HepG2 (cell line): Measurements from ENCODE around the gene THEM5. TPM values are rescaled to one million over a fixed set of nuclear protein-coding genes. Genes with fewer than 3 reads are reported as not detected.

ENCODE experiments used
- ATAC-seq: fragments of 200-7000 bp; cut with Tn5 transposase; 3 replicates; pipeline ENCODE4 v1.9.1; 2020; ENCODE audit warnings: mild to moderate bottlenecking, moderate library complexity
- BruUV-seq: library from RNA; stranded (reverse); fragments of 400-500 nt; replicated peaks from 2 replicates; lab custom pipeline; 2021; lab: Mats Ljungman, UMichigan
- CTCF ChIA-PET: fragments of 300-600 bp; formaldehyde crosslinking; extraction: SDS; loops from one replicate; lab custom pipeline; 2021; ENCODE audit warnings: low total read pairs, inconsistent platforms, low intra/inter-chr PET ratio; lab: Yijun Ruan, JAX
- POLR2A ChIA-PET: fragments of 350-600 bp; sonication (Branson Sonifier 250); formaldehyde crosslinking; loops from one replicate; lab custom pipeline; 2020; ENCODE audit warnings: antibody characterized with exemption, inconsistent platforms; lab: Yijun Ruan, JAX
- DNase-seq: peaks from one replicate; pipeline ENCODE4 v3.0.0-alpha.2; 2015; ENCODE audit warnings: low spot score
- FAIRE-seq: peaks from 3 replicates; lab custom pipeline; 2011; peaks lifted over from hg19 to GRCh38; lab: Jason Lieb, UNC
- H2AFZ ChIP-seq: one replicate; pipeline ENCODE4 v1.6.1; 2011; ENCODE audit warnings: low read length, inconsistent platforms
- H3K27ac ChIP-seq: fragments of 300-600 bp; 3 replicates; pipeline ENCODE4 v1.8.0; 2011; ENCODE audit warnings: mixed run types, mild to moderate bottlenecking, mixed read lengths, low read length, inconsistent platforms; ENCODE audit not compliant: insufficient read depth; ENCODE audit errors: extremely low read length
- H3K27me3 ChIP-seq, 2 experiments: fragments of 200-600 bp in 1 of 2; 2 replicates in 1 of 2; 3 replicates in 1 of 2; pipeline versions ENCODE4 v1.6.0 to v1.8.0; 2011; ENCODE audit warnings: low read length in 2 of 2, mild to moderate bottlenecking in 2 of 2, moderate library complexity in 2 of 2, inconsistent platforms in 1 of 2; ENCODE audit not compliant: insufficient read depth in 2 of 2, control insufficient read depth in 1 of 2
- H3K36me3 ChIP-seq, 2 experiments: fragments of 200-600 bp in 1 of 2; replicated peaks in 1 of 2; 2 replicates in 1 of 2; 3 replicates in 1 of 2; pipeline versions ENCODE4 v1.5.1 to v1.8.0; 2011; ENCODE audit warnings: low read length in 2 of 2, inconsistent platforms in 1 of 2; ENCODE audit not compliant: insufficient read depth in 2 of 2, control insufficient read depth in 1 of 2
- H3K4me1 ChIP-seq: 2 replicates; pipeline ENCODE4 v1.5.1; 2012; ENCODE audit warnings: low read length, inconsistent platforms; ENCODE audit not compliant: insufficient read depth
- H3K4me2 ChIP-seq: 2 replicates; pipeline ENCODE4 v1.6.0; 2011; ENCODE audit warnings: low read depth, low read length, inconsistent platforms
- H3K4me3 ChIP-seq, 3 experiments: fragments of 200-600 bp in 1 of 3; sonication (generic), shearing (Covaris generic) in 1 of 3; replicated peaks in 1 of 3; 2 replicates each; pipeline ENCODE4 v1.5.1; 2011 to 2016; ENCODE audit warnings: low read length in 3 of 3, inconsistent platforms in 2 of 3, low read depth in 2 of 3, mild to moderate bottlenecking in 2 of 3, control low read depth in 1 of 3, mixed read lengths in 1 of 3; ENCODE audit not compliant: insufficient read depth in 1 of 3
- H3K79me2 ChIP-seq: one replicate; pipeline ENCODE4 v1.6.1; 2011; ENCODE audit warnings: low read length, inconsistent platforms; ENCODE audit not compliant: insufficient read depth
- H3K9ac ChIP-seq: 2 replicates; pipeline ENCODE4 v1.6.0; 2011; ENCODE audit warnings: mild to moderate bottlenecking, low read depth, low read length, inconsistent platforms; ENCODE audit not compliant: insufficient read depth
- H3K9me3 ChIP-seq: 2 replicates; pipeline ENCODE4 v1.5.1; 2012; ENCODE audit warnings: mild to moderate bottlenecking, low read length
- H4K20me1 ChIP-seq: 2 replicates; pipeline ENCODE4 v1.6.0; 2011; ENCODE audit warnings: inconsistent platforms, mild to moderate bottlenecking, low read length, moderate library complexity; ENCODE audit not compliant: insufficient read depth
- DRAP1 ChIP-seq: IDR thresholded peaks from 2 replicates; pipeline ENCODE4 v1.6.1; 2016; ENCODE audit warnings: missing genetic modification reagents, missing compliant biosample characterization
- HIC2 ChIP-seq: sonication (generic); formaldehyde crosslinking; IDR thresholded peaks from 2 replicates; pipeline ENCODE4 v1.9.0; 2022; ENCODE audit warnings: low read depth, missing genetic modification reagents
- HINFP ChIP-seq: sonication (generic); formaldehyde crosslinking; IDR thresholded peaks from 2 replicates; pipeline ENCODE4 v1.4.0; 2020; ENCODE audit warnings: low read depth, mild to moderate bottlenecking, missing genetic modification reagents
- HMG20A ChIP-seq: IDR thresholded peaks from 2 replicates; pipeline ENCODE4 v1.6.1; 2016; ENCODE audit warnings: borderline replicate concordance
- IRF1 ChIP-seq: sonication (generic); formaldehyde crosslinking; IDR thresholded peaks from 2 replicates; pipeline ENCODE4 v1.4.0; 2020; ENCODE audit warnings: low read depth, mild to moderate bottlenecking, missing genetic modification reagents
- MAF1 ChIP-seq: sonication (generic); formaldehyde crosslinking; IDR thresholded peaks from 2 replicates; pipeline ENCODE4 v1.5.0; 2020; ENCODE audit warnings: missing genetic modification reagents, borderline replicate concordance
- PRDM4 ChIP-seq: sonication (generic); formaldehyde crosslinking; IDR thresholded peaks from 2 replicates; pipeline ENCODE4 v1.9.0; 2021; ENCODE audit warnings: missing genetic modification reagents, borderline replicate concordance
- SIX4 ChIP-seq: sonication (generic); formaldehyde crosslinking; IDR thresholded peaks from 2 replicates; pipeline ENCODE4 v1.4.0; 2020; ENCODE audit warnings: missing genetic modification reagents
- SMARCC2 ChIP-seq: fragments of 450-650 bp; IDR thresholded peaks from 2 replicates; pipeline ENCODE4 v1.6.1; 2017; ENCODE audit warnings: antibody characterized with exemption, mild to moderate bottlenecking
- ZNF282 ChIP-seq: fragments of 450-650 bp; IDR thresholded peaks from 2 replicates; pipeline ENCODE4 v1.6.1; 2018; ENCODE audit not compliant: partially characterized antibody
- ZNF710 ChIP-seq: sonication (generic); formaldehyde crosslinking; IDR thresholded peaks from 2 replicates; pipeline ENCODE4 v1.5.0; 2020; ENCODE audit warnings: mild to moderate bottlenecking, missing genetic modification reagents, borderline replicate concordance
- WGBS: methylation state at CpG from one replicate; pipeline ENCODE4 v1.1.6; 2017; ENCODE audit warnings: low lambda C conversion rate; 5-methylcytosine and 5-hydroxymethylcytosine counted together
- in situ Hi-C: cut with HindIII; loops from 2 replicates; pipeline ENCODE4 v1.10.0; 2017; ENCODE audit warnings: low pct_unique_long_range_greater_than_20kb; ENCODE audit not compliant: extremely low pct_ligation_motif_present
- intact Hi-C: fragments of 100-400 bp; cut with micrococcal nuclease; formaldehyde crosslinking; loops from one replicate; pipeline ENCODE4 v1.10.0; 2022; ENCODE audit not compliant: unreplicated experiment
- polyA plus RNA-seq, 8 experiments: library from polyadenylated mRNA; depleted of rRNA in 3 of 8; stranded (reverse) in 7 of 8; unstranded in 1 of 8; fragments of >200 nt; fragmentation: Illumina TruSeq in 4 of 8; extraction: Trizol in 4 of 8; gene quantifications; 2 replicates each; pipeline versions ENCODE4 v1.2.1 to v1.2.3, GENCODE V29; 2011 to 2016; ENCODE audit warnings: low read depth in 4 of 8, missing spikeins in 1 of 8, mixed read lengths in 1 of 8; ENCODE audit not compliant: insufficient read depth in 1 of 8
- total RNA-seq, 5 experiments: library from RNA; depleted of rRNA; stranded (reverse); fragments of >200 nt; fragmentation: Illumina TruSeq; extraction: Trizol; gene quantifications; 2 replicates each; pipeline ENCODE4 v1.2.3, GENCODE V29; 2016; ENCODE audit warnings: low read depth in 1 of 5

The THEM5 gene
- total and polyA plus RNA-seq, 2 of the 13 experiments (the other 11 are each of a cell fraction or from before 2014, with no cell fraction given) = not detected

- ChIA-PET CTCF (no interaction called here), POLR2A (interaction anchor here (0.6 kb wide), 1 partner anchor 49 kb away, joined by 3 read pairs; no protein-coding TSS in a partner anchor)
- TF ChIP-seq ZNF710 (CRISPR knock-in tag) (no peak), IRF1 (CRISPR knock-in tag) (no peak), HINFP (CRISPR knock-in tag) (no peak), HMG20A (CRISPR knock-in tag) (no peak), ZNF282 (no peak), PRDM4 (CRISPR knock-in tag) (no peak), SIX4 (CRISPR knock-in tag) (no peak), SMARCC2 (no peak), MAF1 (CRISPR knock-in tag) (no peak), DRAP1 (no peak), HIC2 (CRISPR knock-in tag) (no peak)
- Histone ChIP-seq H3K9me3 (no peaks in the 10 kb centered on the region), H4K20me1 (no peaks in the 10 kb centered on the region), H3K27me3 (no peaks in the 10 kb centered on the region), H3K36me3 (peaks cover 1 to 3% of the 10 kb centered on the region in 2 experiments; a peak in 1 of 5 replicates), H3K4me2 (no peak overlapping the region), H3K79me2 (no peaks in the 10 kb centered on the region), H3K4me1 (no peaks in the 10 kb centered on the region), H3K9ac (no peak overlapping the region), H3K27ac (no peak overlapping the region), H3K4me3 (no peak overlapping the region), H2AFZ (no peak overlapping the region)
- no TSS peak for BruUV-seq
- 73% methylated on average over 5 of the region's 5 CpGs for WGBS
- intact Hi-C loops (no loop called here), in situ Hi-C loops (no loop called here)
- DNase-seq = no peak
- no peak for FAIRE-seq
- ATAC-seq = no peak
Observed at GRCh38 chr1:151871284-151872030, 17.9 kb upstream of the THEM5 start.
